HEK293T (cell line): Measurements from ENCODE around the gene FAM229B.

Source experiments
- CTCF ChIA-PET: fragments of 350-600 bp; formaldehyde crosslinking; extraction: SDS; loops from one replicate; lab custom pipeline; 2021; ENCODE audit warnings: antibody characterized with exemption, inconsistent platforms; lab: Yijun Ruan, JAX
- POLR2A ChIA-PET: fragments of 350-600 bp; formaldehyde crosslinking; extraction: SDS; loops from one replicate; lab custom pipeline; 2020; ENCODE audit warnings: antibody characterized with exemption, inconsistent platforms; lab: Yijun Ruan, JAX
- DNase-seq: peaks from one replicate; pipeline ENCODE4 v3.0.0; 2012; ENCODE audit warnings: mixed read lengths; ENCODE audit errors: extremely low spot score
- ARNT ChIP-seq: fragments of 450-650 bp; IDR thresholded peaks from 2 replicates; pipeline ENCODE4 v1.6.1; 2017; ENCODE audit warnings: mild to moderate bottlenecking
- BHLHE40 ChIP-seq: fragments of 450-650 bp; IDR thresholded peaks from 2 replicates; pipeline ENCODE4 v1.6.1; 2016; ENCODE audit warnings: mild to moderate bottlenecking, moderate library complexity, borderline replicate concordance
- CTBP1 ChIP-seq: fragments of 450-650 bp; IDR thresholded peaks from 2 replicates; pipeline ENCODE4 v1.6.1; 2016; ENCODE audit warnings: borderline replicate concordance
- ELF4 ChIP-seq: fragments of 450-650 bp; IDR thresholded peaks from 2 replicates; pipeline ENCODE4 v1.6.1; 2017; ENCODE audit warnings: antibody characterized with exemption
- FOXA1 ChIP-seq: fragments of 450-650 bp; IDR thresholded peaks from 2 replicates; pipeline ENCODE4 v1.6.1; 2016; ENCODE audit warnings: mild to moderate bottlenecking
- FOXK2 ChIP-seq: fragments of 450-650 bp; IDR thresholded peaks from 2 replicates; pipeline ENCODE4 v1.6.1; 2016; ENCODE audit warnings: mild to moderate bottlenecking
- FOXM1 ChIP-seq: fragments of 450-650 bp; IDR thresholded peaks from 2 replicates; pipeline ENCODE4 v1.6.1; 2017; ENCODE audit warnings: mild to moderate bottlenecking, borderline replicate concordance
- HDGF ChIP-seq: fragments of 450-650 bp; IDR thresholded peaks from 2 replicates; pipeline ENCODE4 v1.6.1; 2017; ENCODE audit warnings: antibody characterized with exemption, borderline replicate concordance
- L3MBTL2 ChIP-seq: fragments of 450-650 bp; conservative IDR thresholded peaks from 2 replicates; pipeline ENCODE4 v1.6.1; 2016; ENCODE audit warnings: mild to moderate bottlenecking
- LEF1 ChIP-seq: fragments of 450-650 bp; IDR thresholded peaks from 2 replicates; pipeline ENCODE4 v1.6.1; 2017; ENCODE audit warnings: mild to moderate bottlenecking, borderline replicate concordance
- NFRKB ChIP-seq: fragments of 450-650 bp; IDR thresholded peaks from 2 replicates; pipeline ENCODE4 v1.6.1; 2016; ENCODE audit warnings: mild to moderate bottlenecking, moderate library complexity
- SP1 ChIP-seq: fragments of 450-650 bp; IDR thresholded peaks from 2 replicates; pipeline ENCODE4 v1.6.1; 2017
- SUZ12 ChIP-seq: fragments of 450-650 bp; IDR thresholded peaks from 2 replicates; pipeline ENCODE4 v1.6.1; 2016; ENCODE audit warnings: mild to moderate bottlenecking
- TARDBP ChIP-seq: fragments of 450-650 bp; IDR thresholded peaks from 2 replicates; pipeline ENCODE4 v1.6.1; 2016
- ZNF384 ChIP-seq: fragments of 450-650 bp; IDR thresholded peaks from 2 replicates; pipeline ENCODE4 v1.6.1; 2016
- TF ChIP-seq, protein P1 (sequence below): fragments of 450-650 bp; IDR thresholded peaks from 2 replicates; pipeline ENCODE4 v1.6.1; 2016

The FAM229B gene

DNA sequence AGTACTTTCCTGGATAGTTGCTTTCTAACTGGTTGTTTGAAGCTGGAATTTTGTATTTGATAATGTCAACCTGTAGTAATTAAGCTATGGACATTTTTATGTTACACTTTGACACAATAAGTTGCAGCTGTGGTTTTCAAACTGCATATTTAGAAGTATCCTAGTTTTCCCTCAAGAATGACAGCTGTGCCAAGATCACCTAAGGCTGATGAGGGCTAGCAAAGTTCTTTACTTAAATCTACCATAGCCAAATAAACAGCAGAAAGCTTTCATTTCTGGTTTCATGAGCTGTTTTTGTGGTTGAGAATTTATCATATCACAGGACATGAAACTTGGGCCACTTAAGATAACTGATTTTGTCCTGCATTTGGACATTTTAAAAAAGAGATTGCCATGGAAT is 30.6 kb downstream of the FAM229B start:
- TF ChIP-seq ELF4 (no peak), SP1 (no peak), LEF1 (no peak), ZNF384 (no peak), BHLHE40 (no peak), L3MBTL2 (no peak), NFRKB (no peak), HDGF (no peak), ARNT (no peak), CTBP1 (no peak), SUZ12 (no peak), FOXK2 (no peak), FOXM1 (no peak), FOXA1 (no peak), TARDBP (no peak)
- TF ChIP-seq, protein P1, sequence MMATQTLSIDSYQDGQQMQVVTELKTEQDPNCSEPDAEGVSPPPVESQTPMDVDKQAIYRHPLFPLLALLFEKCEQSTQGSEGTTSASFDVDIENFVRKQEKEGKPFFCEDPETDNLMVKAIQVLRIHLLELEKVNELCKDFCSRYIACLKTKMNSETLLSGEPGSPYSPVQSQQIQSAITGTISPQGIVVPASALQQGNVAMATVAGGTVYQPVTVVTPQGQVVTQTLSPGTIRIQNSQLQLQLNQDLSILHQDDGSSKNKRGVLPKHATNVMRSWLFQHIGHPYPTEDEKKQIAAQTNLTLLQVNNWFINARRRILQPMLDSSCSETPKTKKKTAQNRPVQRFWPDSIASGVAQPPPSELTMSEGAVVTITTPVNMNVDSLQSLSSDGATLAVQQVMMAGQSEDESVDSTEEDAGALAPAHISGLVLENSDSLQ = no peak
- no peak for DNase-seq
- CTCF ChIA-PET = no interaction called here
- POLR2A ChIA-PET = no interaction called here

DNA sequence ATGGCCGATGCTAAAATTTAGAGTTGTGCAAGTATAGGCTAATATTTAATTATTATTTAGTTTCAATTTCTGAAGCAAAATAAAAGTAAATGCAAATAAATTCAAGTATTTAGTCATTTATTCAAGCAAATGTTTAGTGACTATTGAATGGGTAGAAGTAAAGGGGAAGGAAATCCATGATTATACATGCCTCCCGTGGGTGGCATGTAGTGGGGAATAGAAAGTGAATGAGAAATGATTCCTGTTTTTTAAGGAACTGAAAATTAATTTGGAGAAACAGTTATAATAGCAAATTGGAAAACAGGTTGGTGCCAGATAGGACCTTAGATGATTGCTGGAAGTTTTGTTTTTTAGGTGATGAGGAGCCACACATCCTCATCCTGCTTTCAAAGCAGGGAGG is 35.4 kb downstream of the FAM229B start:
- no peak for DNase-seq
- POLR2A ChIA-PET = no interaction called here
- TF ChIP-seq ZNF384 (no peak), L3MBTL2 (no peak), BHLHE40 (no peak), SP1 (no peak), ELF4 (no peak), TARDBP (no peak), NFRKB (no peak), HDGF (no peak), LEF1 (no peak), ARNT (no peak), FOXM1 (no peak), FOXK2 (no peak), CTBP1 (no peak), SUZ12 (no peak), FOXA1 (no peak)
- TF ChIP-seq, protein P1 = no peak
- CTCF ChIA-PET = interaction anchor here (0.7 to 1.0 kb wide), 2 partner anchors 39 to 173 kb away, joined by 3 read pairs; no protein-coding TSS in a partner anchor

DNA sequence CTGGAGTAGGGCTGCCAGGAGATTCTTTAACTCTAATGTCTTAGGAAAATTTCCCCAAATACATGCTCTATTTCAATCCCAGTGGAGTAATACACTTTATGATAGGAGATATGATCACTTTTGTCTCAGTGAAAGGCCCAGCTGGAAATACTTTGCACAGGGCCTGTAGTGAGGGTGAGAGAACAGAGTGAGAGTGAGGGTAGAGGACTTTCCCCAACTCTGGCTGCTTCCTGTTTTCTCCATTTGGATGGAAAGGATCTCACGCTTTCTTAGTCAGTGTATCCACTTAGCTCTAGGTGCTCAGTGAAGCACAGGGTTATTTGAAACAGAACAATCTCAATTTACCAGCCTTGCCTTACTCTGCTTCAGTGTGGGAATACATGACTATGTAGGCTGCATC is 36.6 kb downstream of the FAM229B start:
- no peak for TF ChIP-seq ELF4
- no peak for TF ChIP-seq LEF1
- no peak for TF ChIP-seq FOXK2
- TF ChIP-seq NFRKB = no peak
- TF ChIP-seq, protein P1 = no peak
- no peak for TF ChIP-seq ZNF384
- TF ChIP-seq TARDBP = no peak
- no peak for DNase-seq
- POLR2A ChIA-PET = no interaction called here
- CTCF ChIA-PET = no interaction called here

DNA sequence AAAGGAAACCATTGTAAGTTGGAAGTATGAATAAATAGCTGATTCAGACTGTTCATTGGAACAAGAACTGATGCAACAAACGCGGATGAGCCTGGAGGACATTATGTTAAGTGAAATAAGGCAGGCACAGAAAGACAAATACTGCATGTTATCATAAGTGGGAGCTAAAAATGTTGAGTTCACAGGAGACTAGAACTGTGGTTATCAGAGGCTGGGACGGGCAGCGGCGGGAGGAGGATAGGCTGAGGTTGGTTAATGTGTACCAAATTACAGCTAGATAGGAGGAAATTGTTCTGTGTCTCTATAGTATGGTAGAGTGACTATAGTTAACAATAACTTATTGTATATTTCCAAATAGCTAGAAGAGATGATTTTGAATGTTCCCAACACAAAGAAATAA is 40.8 kb downstream of the FAM229B start:
- ChIA-PET CTCF (no interaction called here), POLR2A (no interaction called here)
- TF ChIP-seq FOXA1 (no peak), FOXM1 (no peak), BHLHE40 (no peak), NFRKB (no peak), SP1 (no peak), SUZ12 (no peak), L3MBTL2 (no peak), HDGF (no peak), FOXK2 (no peak), ZNF384 (no peak), TARDBP (no peak)
- TF ChIP-seq, protein P1 = no peak
- no peak for DNase-seq

DNA sequence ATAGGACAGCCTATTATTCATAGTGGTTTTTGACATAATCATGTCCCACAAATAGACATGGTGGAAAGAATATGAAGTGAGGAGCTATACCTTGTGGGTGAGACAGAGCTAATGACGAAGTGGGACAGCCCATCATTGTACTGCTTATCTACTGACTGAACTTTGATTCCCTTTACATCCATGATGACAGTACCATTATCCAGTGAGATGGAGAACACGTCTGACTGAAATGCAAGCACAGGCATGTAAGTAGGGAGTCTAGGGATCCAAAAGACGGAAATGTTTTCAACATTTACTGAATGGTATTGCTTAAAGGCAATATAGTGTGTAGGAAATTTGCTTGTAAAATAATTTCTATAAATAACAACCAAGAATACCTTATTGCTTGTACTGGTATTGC is 43.5 kb downstream of the FAM229B start:
- TF ChIP-seq CTBP1 = no peak
- no peak for TF ChIP-seq ZNF384
- TF ChIP-seq SP1 = no peak
- TF ChIP-seq, protein P1 = no peak
- TF ChIP-seq SUZ12 = no peak
- TF ChIP-seq FOXK2 = no peak
- no peak for TF ChIP-seq L3MBTL2
- no peak for TF ChIP-seq FOXM1
- no peak for TF ChIP-seq ARNT
- no peak for TF ChIP-seq TARDBP
- no peak for TF ChIP-seq ELF4
- no peak for TF ChIP-seq FOXA1
- no peak for TF ChIP-seq HDGF
- no peak for TF ChIP-seq LEF1
- no peak for TF ChIP-seq NFRKB
- no peak for TF ChIP-seq BHLHE40
- POLR2A ChIA-PET = no interaction called here
- DNase-seq = no peak
- CTCF ChIA-PET = interaction anchor here (1.0 kb wide), 1 partner anchor 10 kb away, joined by 3 read pairs; no protein-coding TSS in a partner anchor
